Amniotic epithelial cell (primary cell): ENCODE data around the gene SYS1.
"Not testable (repeated sequence)": the region's sequence is repeated elsewhere in the genome, so short reads cannot be mapped to it uniquely, and the experiment has no call there.

Experiments used
- DNase-seq: peaks from one replicate; pipeline ENCODE4 v3.0.0-alpha.2; 2010; ENCODE audit warnings: low read depth

SYS1 gene

DNA sequence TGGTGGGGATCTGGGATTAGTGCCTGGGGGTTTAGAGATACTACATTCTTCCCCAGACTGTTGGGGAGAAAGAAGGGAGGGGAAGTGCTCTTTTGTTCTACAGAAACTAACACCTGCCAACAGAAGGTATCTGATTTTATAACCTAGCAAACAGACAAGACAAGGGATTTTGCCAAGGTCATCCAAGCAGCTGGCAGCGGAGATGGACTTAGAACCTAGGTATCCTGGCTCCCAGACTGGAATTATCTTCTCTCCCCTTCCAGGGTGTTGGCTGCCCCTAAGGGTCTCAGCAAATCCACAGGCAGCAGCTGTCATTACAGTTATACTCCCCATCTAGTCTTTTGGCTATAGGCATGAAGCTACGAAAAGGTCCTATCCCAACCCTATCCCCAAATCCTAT lies 23.2 kb upstream of the SYS1 start:
- no peak for DNase-seq

- no peak for DNase-seq
Measured at GRCh38 chr20:45340236-45340847, 22.6 kb upstream of the SYS1 start.

GRCh38 chr20:45340951-45341350 lies 22.0 kb upstream of the SYS1 start:
- no peak for DNase-seq

GRCh38 chr20:45341579-45341938 lies 21.4 kb upstream of the SYS1 start:
- DNase-seq = no peak

DNA sequence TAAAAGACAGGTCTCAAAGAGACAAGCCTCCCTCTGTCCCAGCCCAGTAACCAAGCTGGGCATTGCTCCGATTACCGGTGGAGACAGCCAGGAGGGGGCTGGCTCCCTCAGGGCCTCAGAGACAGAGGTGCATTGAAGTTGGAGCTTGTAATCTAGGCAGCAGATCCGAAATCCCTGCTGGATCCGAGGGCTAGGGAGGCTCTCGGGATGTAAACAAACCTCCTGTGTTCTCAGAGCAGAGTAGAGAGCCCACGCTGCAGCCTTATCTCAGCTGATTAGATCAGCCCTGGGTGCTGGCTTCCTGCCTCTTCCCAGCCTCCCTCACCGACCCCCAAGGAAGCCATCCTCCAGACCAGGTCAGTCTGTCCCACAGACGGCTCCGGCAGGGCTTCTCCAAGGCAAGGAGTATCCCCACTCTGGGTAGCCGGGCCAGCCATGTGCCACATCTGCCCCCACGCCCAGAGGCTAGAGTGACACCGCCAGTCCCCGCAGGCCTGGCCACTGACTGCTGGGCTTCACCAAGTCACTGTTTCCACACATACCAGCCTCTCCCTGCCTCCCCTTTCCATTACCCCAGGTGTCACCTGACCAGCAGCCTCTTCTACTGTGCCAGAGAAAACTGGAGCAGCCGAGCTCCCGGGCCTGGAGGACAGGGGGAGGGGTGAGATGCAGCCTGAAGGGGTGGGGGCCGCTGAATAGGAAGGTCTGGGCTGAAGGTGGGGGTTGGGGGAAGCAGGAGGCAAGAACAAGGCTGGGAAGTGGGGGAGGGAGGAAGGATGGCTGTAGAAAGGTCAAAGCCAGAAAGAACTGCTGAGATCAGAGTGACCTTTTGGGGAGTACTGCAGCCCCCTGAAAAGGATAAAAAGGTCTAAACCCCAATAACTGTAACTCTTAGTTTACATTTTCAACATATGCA lies 20.8 kb upstream of the SYS1 start:
- peak; percentile 94 for DNase-seq

- no peak for DNase-seq
Measured at GRCh38 chr20:45342855-45343531, 20.0 kb upstream of the SYS1 start.

DNA sequence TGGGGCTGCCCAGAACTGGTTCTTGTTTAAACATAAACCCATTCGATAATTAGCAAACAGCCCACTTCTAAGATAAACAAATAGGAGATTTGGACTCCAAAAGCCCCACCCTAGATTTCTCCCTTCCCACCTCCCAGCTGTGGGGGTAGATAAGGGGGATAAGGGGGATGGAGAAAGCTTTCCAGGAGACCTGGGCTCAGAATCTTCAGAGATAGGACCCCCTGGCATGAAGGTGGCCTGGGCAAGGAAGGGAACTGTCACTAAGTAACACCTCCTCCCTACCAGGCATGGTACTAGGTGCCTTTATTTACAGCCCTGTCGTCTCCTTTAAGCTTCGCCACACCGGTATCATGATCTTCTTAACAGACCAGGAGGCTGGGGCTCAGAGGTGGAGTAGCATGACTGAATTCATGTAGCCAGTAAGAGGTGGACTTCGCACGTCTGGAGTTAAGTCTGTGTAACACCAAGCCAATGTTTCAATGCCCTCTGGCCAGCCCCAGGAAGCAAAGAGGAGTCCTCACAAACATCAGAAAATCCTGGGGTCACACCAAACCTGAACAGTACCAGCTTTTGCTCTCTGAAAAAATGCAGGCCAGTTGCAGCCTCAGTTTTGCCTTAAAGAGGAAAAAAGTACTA lies 19.3 kb upstream of the SYS1 start:
- DNase-seq = peak; percentile 30

- peak; percentile 88 for DNase-seq
Measured at GRCh38 chr20:45344168-45344860, 18.6 kb upstream of the SYS1 start.

DNA sequence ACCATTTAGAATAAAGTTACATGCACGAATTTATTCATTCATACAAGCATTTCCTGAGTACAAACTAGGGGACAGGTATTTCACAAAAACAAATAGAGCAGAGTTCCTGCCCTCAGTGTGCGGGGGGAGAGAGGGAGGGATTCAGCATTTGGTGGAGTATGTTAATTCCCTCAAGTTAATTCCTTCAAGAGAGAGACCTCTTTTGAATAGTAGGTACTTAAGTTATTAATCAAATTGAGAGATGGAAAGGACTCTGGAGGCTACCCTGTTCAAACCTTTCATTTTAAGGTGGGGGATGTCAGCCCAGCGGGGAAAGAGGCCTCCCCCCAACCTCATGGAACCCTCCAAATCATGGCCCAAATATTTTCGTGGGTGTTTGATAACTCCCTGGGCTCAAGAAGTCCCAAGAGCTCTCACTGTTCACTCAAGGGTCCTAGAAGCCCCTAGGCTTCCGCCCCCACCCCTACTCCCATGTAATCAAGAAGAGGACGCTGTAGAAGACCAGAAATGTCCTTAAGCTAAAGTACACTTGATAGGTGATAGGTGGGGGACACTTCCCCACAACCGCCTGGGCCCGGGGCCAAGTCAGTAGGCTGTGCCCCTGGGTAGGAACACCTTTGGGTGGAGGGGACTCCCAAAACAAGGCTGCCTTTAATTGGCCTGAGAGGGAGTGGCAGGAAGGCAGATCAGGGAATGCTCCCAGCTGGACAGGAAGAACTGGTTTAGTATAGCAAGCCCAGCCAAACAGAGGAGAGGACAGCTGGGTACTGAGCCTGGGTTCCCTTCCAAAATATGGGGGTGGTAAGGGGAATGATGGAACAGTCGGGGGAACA lies 17.6 kb upstream of the SYS1 start:
- no peak for DNase-seq

- no peak for DNase-seq
Measured at GRCh38 chr20:45346291-45346718, 16.7 kb upstream of the SYS1 start.

DNA sequence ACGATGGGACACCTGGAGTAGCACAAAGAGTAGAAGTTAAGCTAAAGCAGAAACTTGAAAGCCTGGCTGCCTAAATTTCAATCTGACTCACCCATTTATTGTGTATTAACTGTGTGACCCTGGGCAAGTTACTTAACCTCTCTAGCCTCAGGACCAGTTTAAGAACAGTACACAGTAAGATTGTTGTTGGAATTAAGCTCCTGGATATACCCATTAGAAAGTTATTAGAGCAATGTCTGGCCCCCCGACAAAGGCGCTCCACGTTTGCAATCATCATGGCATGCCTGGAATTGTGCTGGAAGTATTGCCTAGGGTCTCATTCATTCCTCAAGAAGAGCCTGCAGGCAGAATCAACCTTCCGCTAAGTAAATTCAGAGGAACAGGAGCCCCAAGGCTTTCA lies 16.1 kb upstream of the SYS1 start:
- no peak for DNase-seq

- DNase-seq = no peak
Measured at GRCh38 chr20:45347297-45347935, 15.5 kb upstream of the SYS1 start.

- peak; percentile 40 for DNase-seq
Measured at GRCh38 chr20:45347936-45348778, 14.8 kb upstream of the SYS1 start, which contains the start of gene SDC4. Gene SDC4 (minus strand): TSS chr20:45348424. CDS start chr20:45348384, 40 bp downstream.

DNA sequence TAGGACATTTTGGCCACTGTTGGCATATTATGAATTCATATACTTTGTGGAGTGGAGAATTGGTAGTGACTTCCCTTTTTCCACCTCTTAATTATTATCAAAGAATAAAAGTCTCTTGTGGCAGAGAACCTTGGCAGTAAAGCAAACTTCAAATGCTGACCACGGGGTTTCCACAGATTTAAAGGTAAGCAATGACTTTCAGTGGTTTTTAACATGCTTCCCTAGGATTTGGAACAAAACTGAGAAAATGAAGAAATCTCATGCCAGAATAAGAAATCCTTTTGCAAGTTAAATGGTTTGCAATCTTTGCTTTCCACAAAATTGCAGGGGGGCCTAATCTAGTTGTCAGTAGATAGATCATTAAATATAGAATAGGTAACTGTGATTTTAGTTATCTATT lies 12.7 kb upstream of the SYS1 start:
- DNase-seq = no peak

DNA sequence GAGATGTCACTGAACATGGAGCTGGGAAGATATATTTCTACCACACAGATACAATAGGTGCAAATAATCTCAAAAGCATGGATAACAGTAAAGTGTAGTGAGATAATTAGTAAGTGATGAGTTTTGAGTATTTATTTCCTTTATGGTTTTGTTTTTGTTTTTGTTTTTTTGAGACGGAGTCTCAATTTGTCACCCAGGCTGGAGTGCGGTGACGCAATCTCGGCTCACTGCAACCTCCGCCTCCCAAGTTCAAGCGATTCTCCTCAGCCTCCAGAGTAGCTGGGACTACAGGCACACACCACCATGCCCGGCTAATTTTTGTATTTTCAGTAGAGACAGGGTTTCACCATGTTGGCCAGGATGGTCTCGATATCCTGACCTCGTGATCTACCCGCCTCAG lies 12.2 kb upstream of the SYS1 start:
- not testable (repeated sequence) for DNase-seq

GRCh38 chr20:45352729-45353128 lies 10.2 kb upstream of the SYS1 start:
- DNase-seq = no peak

GRCh38 chr20:45353746-45354145 lies 9.2 kb upstream of the SYS1 start:
- DNase-seq = no peak

- peak; percentile 95 for DNase-seq
Measured at GRCh38 chr20:45354423-45355208, 8.3 kb upstream of the SYS1 start.
